GM12892 (cell line): ENCODE data around the gene CHPF2.

Source experiments
- DNase-seq: peaks from one replicate; pipeline ENCODE4 v3.0.0; 2011; ENCODE audit not compliant: insufficient read length
- FAIRE-seq: peaks from 2 replicates; lab custom pipeline; 2011; peaks lifted over from hg19 to GRCh38; lab: Jason Lieb, UNC
- POLR2A ChIP-seq: IDR thresholded peaks from 2 replicates; pipeline ENCODE4 v1.6.1; 2011; ENCODE audit warnings: low read depth, low read length, control low read depth
- POLR2AphosphoS5 ChIP-seq: IDR thresholded peaks from 2 replicates; pipeline ENCODE4 v1.6.1; 2011; ENCODE audit warnings: low read depth, low read length, control low read depth
- TAF1 ChIP-seq: IDR thresholded peaks from 2 replicates; pipeline ENCODE4 v1.6.1; 2011; ENCODE audit warnings: low read depth, mild to moderate bottlenecking, control low read depth, low read length, borderline replicate concordance

Gene CHPF2

GRCh38 chr7:151193203-151193978 lies 38.9 kb upstream of the CHPF2 start:
- DNase-seq, result no peak
- no peak for TF ChIP-seq POLR2A
- no peak for TF ChIP-seq TAF1
- TF ChIP-seq POLR2AphosphoS5, result no peak
- FAIRE-seq, result no peak

- DNase-seq (no peak), FAIRE-seq (no peak)
- TF ChIP-seq POLR2A (no peak), TAF1 (no peak), POLR2AphosphoS5 (no peak)
Measured at GRCh38 chr7:151194188-151194587, 38.1 kb upstream of the CHPF2 start.

GRCh38 chr7:151195616-151196450 lies 36.5 kb upstream of the CHPF2 start:
- FAIRE-seq, result no peak
- no peak for DNase-seq
- TF ChIP-seq POLR2AphosphoS5, result no peak

GRCh38 chr7:151197932-151198331 lies 34.4 kb upstream of the CHPF2 start:
- no peak for DNase-seq
- no peak for TF ChIP-seq TAF1
- TF ChIP-seq POLR2A, result no peak
- TF ChIP-seq POLR2AphosphoS5, result no peak
- FAIRE-seq, result no peak

- no peak for DNase-seq
- no peak for FAIRE-seq
- TF ChIP-seq POLR2A (no peak), POLR2AphosphoS5 (no peak), TAF1 (no peak)
Measured at GRCh38 chr7:151198945-151199848, 33.1 kb upstream of the CHPF2 start.

GRCh38 chr7:151201344-151201743 lies 30.9 kb upstream of the CHPF2 start:
- DNase-seq (no peak), FAIRE-seq (no peak)
- no peak for TF ChIP-seq TAF1
- TF ChIP-seq POLR2AphosphoS5, result no peak
- TF ChIP-seq POLR2A, result no peak

- FAIRE-seq, result no peak
- TF ChIP-seq POLR2A (no peak), TAF1 (no peak), POLR2AphosphoS5 (no peak)
- DNase-seq, result no peak
Measured at GRCh38 chr7:151201751-151202150, 30.5 kb upstream of the CHPF2 start.

GRCh38 chr7:151202836-151203235 lies 29.4 kb upstream of the CHPF2 start:
- no peak for DNase-seq
- no peak for FAIRE-seq
- TF ChIP-seq POLR2AphosphoS5, result no peak
- no peak for TF ChIP-seq TAF1
- TF ChIP-seq POLR2A, result no peak

- DNase-seq, result no peak
Measured at GRCh38 chr7:151204383-151205032, 27.8 kb upstream of the CHPF2 start.

GRCh38 chr7:151205730-151206129 lies 26.6 kb upstream of the CHPF2 start:
- TF ChIP-seq TAF1 (no peak), POLR2AphosphoS5 (no peak), POLR2A (no peak)
- no peak for FAIRE-seq
- no peak for DNase-seq

More at GRCh38 chr7:151204383-151205032, 27.8 kb upstream of the CHPF2 start:
- TF ChIP-seq POLR2AphosphoS5, result no peak
- TF ChIP-seq TAF1, result no peak
- TF ChIP-seq POLR2A, result no peak
- no peak for FAIRE-seq
